Measurements from ENCODE around the gene TMEM47. TPM values are rescaled to one million over a fixed set of nuclear protein-coding genes. Genes with fewer than 3 reads are reported as not detected.

The TMEM47 gene
- polyA plus RNA-seq, 1 donor from 2014 or later = 29.1 TPM

- Histone ChIP-seq H2AFZ (ENCODE audit: low read depth, low read length) (no peak overlapping the region), H3K27ac (ENCODE audit: low read length) (peak overlapping the region; percentile 66), H3K9ac (ENCODE audit: low read length) (peak overlapping the region; percentile 72), H3K27me3 (ENCODE audit: insufficient read depth, low read depth, low read length) (no peaks in the 10 kb centered on the region), H3K9me2 (ENCODE audit: insufficient read depth, low read length) (no peaks in the 10 kb centered on the region), H3K4me2 (ENCODE audit: low read length) (peak overlapping the region; percentile 78), H3F3A (ENCODE audit: insufficient read depth, low read length, poor library complexity, severe bottlenecking) (no peaks in the 10 kb centered on the region), H4K20me1 (ENCODE audit: insufficient read depth) (no peaks in the 10 kb centered on the region), H3K79me2 (replicated peaks; ENCODE audit: insufficient read depth, low read length) (peaks cover 57% of the 10 kb centered on the region), H3K36me3 (ENCODE audit: insufficient read depth, low read length) (no peaks in the 10 kb centered on the region), H3K9me3 (ENCODE audit: low read length) (no peaks in the 10 kb centered on the region), H3K4me3 (ENCODE audit: low read length) (peak overlapping the region; percentile 75)
- TF ChIP-seq POLR2AphosphoS5 (IDR thresholded peaks at IDR 0.05) = no peak
- no peak for TF ChIP-seq RAD21 (conservative IDR thresholded peaks at IDR 0.05)
- TF ChIP-seq REST (IDR thresholded peaks at IDR 0.05; ENCODE audit: borderline replicate concordance) = no peak
- TF ChIP-seq CTCF (IDR thresholded peaks at IDR 0.05; ENCODE audit: poor library complexity, severe bottlenecking) = no peak
- TF ChIP-seq EP300 (conservative IDR thresholded peaks at IDR 0.05; ENCODE audit: poor library complexity, severe bottlenecking) = no peak
- TF ChIP-seq TAF1 (IDR thresholded peaks at IDR 0.05; ENCODE audit: low read depth) = no peak
- TF ChIP-seq SMC3 (conservative IDR thresholded peaks at IDR 0.05; ENCODE audit: poor library complexity) = no peak
- no peak for TF ChIP-seq EZH2 (IDR thresholded peaks at IDR 0.05; ENCODE audit: borderline replicate concordance, insufficient read depth, low read length, poor library complexity, severe bottlenecking)
- no peak for TF ChIP-seq MXI1 (conservative IDR thresholded peaks at IDR 0.05; ENCODE audit: poor library complexity, severe bottlenecking)
These were observed 3.3 kb downstream of the TMEM47 start for GRCh38 chrX:34653811-34654210.

GRCh38 chrX:34642849-34643248 is 14.2 kb downstream of the TMEM47 start:
- Histone ChIP-seq H3K27me3 (ENCODE audit: insufficient read depth, low read depth, low read length) (no peaks in the 10 kb centered on the region), H3K4me3 (ENCODE audit: low read length) (no peak overlapping the region), H3K36me3 (ENCODE audit: insufficient read depth, low read length) (no peaks in the 10 kb centered on the region), H3K79me2 (replicated peaks; ENCODE audit: insufficient read depth, low read length) (peaks cover 41% of the 10 kb centered on the region), H2AFZ (ENCODE audit: low read depth, low read length) (no peak overlapping the region), H3K9ac (ENCODE audit: low read length) (no peak overlapping the region), H3K9me2 (ENCODE audit: insufficient read depth, low read length) (no peaks in the 10 kb centered on the region), H3F3A (ENCODE audit: insufficient read depth, low read length, poor library complexity, severe bottlenecking) (no peaks in the 10 kb centered on the region), H3K9me3 (ENCODE audit: low read length) (no peaks in the 10 kb centered on the region), H3K27ac (ENCODE audit: low read length) (no peak overlapping the region), H3K4me2 (ENCODE audit: low read length) (no peak overlapping the region), H4K20me1 (ENCODE audit: insufficient read depth) (no peaks in the 10 kb centered on the region)
- TF ChIP-seq CTCF (IDR thresholded peaks at IDR 0.05; ENCODE audit: poor library complexity, severe bottlenecking) (no peak), MXI1 (conservative IDR thresholded peaks at IDR 0.05; ENCODE audit: poor library complexity, severe bottlenecking) (no peak), POLR2AphosphoS5 (IDR thresholded peaks at IDR 0.05) (no peak), EP300 (conservative IDR thresholded peaks at IDR 0.05; ENCODE audit: poor library complexity, severe bottlenecking) (no peak), EZH2 (IDR thresholded peaks at IDR 0.05; ENCODE audit: borderline replicate concordance, insufficient read depth, low read length, poor library complexity, severe bottlenecking) (no peak), RAD21 (conservative IDR thresholded peaks at IDR 0.05) (no peak), REST (IDR thresholded peaks at IDR 0.05; ENCODE audit: borderline replicate concordance) (no peak), TAF1 (IDR thresholded peaks at IDR 0.05; ENCODE audit: low read depth) (no peak), SMC3 (conservative IDR thresholded peaks at IDR 0.05; ENCODE audit: poor library complexity) (no peak)
